NCI-H748 (cell line): Measurements from ENCODE around the gene TMEM98.
"Not testable (repeated sequence)": the region's sequence is repeated elsewhere in the genome, so short reads cannot be mapped to it uniquely, and the experiment has no call there.

ENCODE experiments used
- DNase-seq: peaks from one replicate; lab custom pipeline; 2025; ENCODE audit not compliant: unreplicated experiment; lab: John Stamatoyannopoulos, UW

The TMEM98 gene

GRCh38 chr17:32914181-32914580 is 13.8 kb upstream of the TMEM98 start:
- DNase-seq = no peak

GRCh38 chr17:32915245-32915644 is 12.7 kb upstream of the TMEM98 start:
- no peak for DNase-seq

- DNase-seq = no peak
Observed at GRCh38 chr17:32916134-32916533, 11.8 kb upstream of the TMEM98 start.

GRCh38 chr17:32917081-32917480 is 10.9 kb upstream of the TMEM98 start:
- no peak for DNase-seq

- DNase-seq = no peak
Observed at GRCh38 chr17:32917842-32918241, 10.1 kb upstream of the TMEM98 start.

GRCh38 chr17:32919876-32920275 is 8.1 kb upstream of the TMEM98 start:
- DNase-seq = not testable (repeated sequence)

- DNase-seq = no peak
Observed at GRCh38 chr17:32920293-32920692, 7.7 kb upstream of the TMEM98 start.

GRCh38 chr17:32921017-32921416 is 6.9 kb upstream of the TMEM98 start:
- DNase-seq = no peak

GRCh38 chr17:32923905-32924304 is 4.0 kb upstream of the TMEM98 start:
- not testable (repeated sequence) for DNase-seq

GRCh38 chr17:32926183-32926582 is 1.8 kb upstream of the TMEM98 start:
- DNase-seq = no peak

GRCh38 chr17:32926789-32927188 is 1.2 kb upstream of the TMEM98 start:
- DNase-seq = not testable (repeated sequence)

- DNase-seq = peak; percentile 35
Observed at GRCh38 chr17:32927201-32927723, 691 bp upstream of the TMEM98 start.

GRCh38 chr17:32928586-32929535 is 908 bp downstream of the TMEM98 start:
- DNase-seq = peak; percentile 44

- DNase-seq = no peak
Observed at GRCh38 chr17:32929588-32929987, 1.6 kb downstream of the TMEM98 start.

- no peak for DNase-seq
Observed at GRCh38 chr17:32930512-32930911, 2.6 kb downstream of the TMEM98 start.

- DNase-seq = no peak
Observed at GRCh38 chr17:32931686-32932085, 3.7 kb downstream of the TMEM98 start.

GRCh38 chr17:32933881-32934280 is 5.9 kb downstream of the TMEM98 start:
- no peak for DNase-seq

GRCh38 chr17:32935726-32936125 is 7.8 kb downstream of the TMEM98 start:
- no peak for DNase-seq

- no peak for DNase-seq
Observed at GRCh38 chr17:32936186-32936893, 8.4 kb downstream of the TMEM98 start.

- peak; percentile 81 for DNase-seq
Observed at GRCh38 chr17:32936894-32937500, 9.0 kb downstream of the TMEM98 start.

- no peak for DNase-seq
Observed at GRCh38 chr17:32940706-32941390, 12.9 kb downstream of the TMEM98 start.
